Epithelial cell of proximal tubule (primary cell): ENCODE measurements around the gene DENND2A. TPM values are rescaled to one million over a fixed set of nuclear protein-coding genes. Genes with fewer than 3 reads are reported as not detected.

ENCODE experiments used
- DNase-seq: peaks from one replicate; pipeline ENCODE4 v3.0.0-alpha.2; 2011; ENCODE audit warnings: low read depth
- H3K4me3 ChIP-seq: 2 replicates; pipeline ENCODE4 v1.5.1; 2011; ENCODE audit warnings: low read depth, mild to moderate bottlenecking, low read length
- total RNA-seq: library from RNA; depleted of rRNA; stranded (reverse); fragments of >200 nt; gene quantifications from 2 replicates; pipeline ENCODE4 v1.2.3, GENCODE V29; 2015
- TF ChIP-seq, protein P1 (sequence below): conservative IDR thresholded peaks from 2 replicates; pipeline ENCODE4 v1.5.1; 2012; ENCODE audit warnings: low read depth, mild to moderate bottlenecking, low read length

Gene DENND2A
- total RNA-seq, 1 donor from 2014 or later, result 27.6 TPM

DNA sequence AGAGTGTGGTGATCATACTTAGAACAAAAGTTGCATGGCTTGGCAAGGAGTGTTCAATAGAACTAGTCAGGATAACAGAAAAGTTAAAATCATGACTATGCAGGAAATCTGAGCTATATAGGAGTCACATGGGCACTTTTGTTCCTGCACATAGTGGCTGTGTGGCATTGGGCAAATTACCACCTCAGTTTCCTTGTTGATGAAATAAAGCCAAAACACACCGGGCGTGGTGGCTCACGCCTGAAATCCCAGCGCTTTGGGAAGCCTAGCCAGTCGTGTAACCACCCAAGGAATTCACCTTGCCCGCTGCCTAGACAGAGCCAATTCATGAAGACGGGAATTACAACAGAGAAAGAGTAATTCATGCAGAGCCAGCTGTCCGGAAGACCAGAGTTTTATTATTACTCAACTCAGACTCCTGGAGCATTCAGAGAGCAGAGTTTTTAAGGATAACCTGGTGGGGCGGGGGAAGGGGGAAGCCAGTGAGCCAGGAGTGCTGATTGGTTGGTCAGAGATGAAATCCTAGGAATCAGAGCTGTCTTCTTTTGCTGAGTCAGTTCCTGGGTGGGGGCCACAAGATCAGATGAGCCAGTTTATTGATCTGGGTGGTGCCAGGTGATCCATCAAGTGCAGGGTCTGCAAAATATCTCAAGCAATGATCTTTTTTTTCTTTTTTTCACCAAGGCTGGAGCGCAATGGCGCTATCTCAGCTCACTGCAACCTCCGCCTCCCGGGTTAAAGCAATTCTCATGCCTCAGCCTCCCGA, 154.9 kb downstream of the DENND2A start:
- TF ChIP-seq, protein P1, sequence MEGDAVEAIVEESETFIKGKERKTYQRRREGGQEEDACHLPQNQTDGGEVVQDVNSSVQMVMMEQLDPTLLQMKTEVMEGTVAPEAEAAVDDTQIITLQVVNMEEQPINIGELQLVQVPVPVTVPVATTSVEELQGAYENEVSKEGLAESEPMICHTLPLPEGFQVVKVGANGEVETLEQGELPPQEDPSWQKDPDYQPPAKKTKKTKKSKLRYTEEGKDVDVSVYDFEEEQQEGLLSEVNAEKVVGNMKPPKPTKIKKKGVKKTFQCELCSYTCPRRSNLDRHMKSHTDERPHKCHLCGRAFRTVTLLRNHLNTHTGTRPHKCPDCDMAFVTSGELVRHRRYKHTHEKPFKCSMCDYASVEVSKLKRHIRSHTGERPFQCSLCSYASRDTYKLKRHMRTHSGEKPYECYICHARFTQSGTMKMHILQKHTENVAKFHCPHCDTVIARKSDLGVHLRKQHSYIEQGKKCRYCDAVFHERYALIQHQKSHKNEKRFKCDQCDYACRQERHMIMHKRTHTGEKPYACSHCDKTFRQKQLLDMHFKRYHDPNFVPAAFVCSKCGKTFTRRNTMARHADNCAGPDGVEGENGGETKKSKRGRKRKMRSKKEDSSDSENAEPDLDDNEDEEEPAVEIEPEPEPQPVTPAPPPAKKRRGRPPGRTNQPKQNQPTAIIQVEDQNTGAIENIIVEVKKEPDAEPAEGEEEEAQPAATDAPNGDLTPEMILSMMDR, result no peak
- DNase-seq, result peak; percentile 65
- no peak overlapping the region for H3K4me3 ChIP-seq

GRCh38 chr7:140484951-140485499, 155.6 kb downstream of the DENND2A start:
- TF ChIP-seq, protein P1, result no peak
- DNase-seq, result no peak
- no peak overlapping the region for H3K4me3 ChIP-seq

DNA sequence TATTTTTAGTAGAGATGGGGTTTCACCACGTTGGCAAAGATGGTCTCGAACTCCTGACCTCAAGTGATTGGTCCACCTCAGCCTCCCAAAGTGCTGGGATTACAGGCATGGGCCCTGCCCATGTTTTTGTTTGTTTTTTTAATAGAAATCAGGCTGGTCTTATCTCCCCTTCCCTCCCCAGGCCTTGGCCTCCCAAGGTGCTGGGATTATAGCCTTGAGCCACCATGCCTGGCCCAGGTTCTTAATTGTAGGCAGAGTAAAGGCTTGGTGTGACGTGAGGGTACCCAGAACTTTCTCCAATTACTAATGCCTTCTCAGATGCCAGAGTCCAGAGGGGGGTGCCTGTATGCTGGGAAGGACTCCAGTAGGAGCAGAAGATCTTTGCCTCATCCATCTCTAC, 156.1 kb downstream of the DENND2A start:
- TF ChIP-seq, protein P1, result no peak
- no peak overlapping the region for H3K4me3 ChIP-seq
- no peak for DNase-seq

GRCh38 chr7:140479739-140480084, 160.9 kb downstream of the DENND2A start:
- no peak for DNase-seq
- H3K4me3 ChIP-seq, result peak overlapping the region; percentile 83
- TF ChIP-seq, protein P1, result no peak

DNA sequence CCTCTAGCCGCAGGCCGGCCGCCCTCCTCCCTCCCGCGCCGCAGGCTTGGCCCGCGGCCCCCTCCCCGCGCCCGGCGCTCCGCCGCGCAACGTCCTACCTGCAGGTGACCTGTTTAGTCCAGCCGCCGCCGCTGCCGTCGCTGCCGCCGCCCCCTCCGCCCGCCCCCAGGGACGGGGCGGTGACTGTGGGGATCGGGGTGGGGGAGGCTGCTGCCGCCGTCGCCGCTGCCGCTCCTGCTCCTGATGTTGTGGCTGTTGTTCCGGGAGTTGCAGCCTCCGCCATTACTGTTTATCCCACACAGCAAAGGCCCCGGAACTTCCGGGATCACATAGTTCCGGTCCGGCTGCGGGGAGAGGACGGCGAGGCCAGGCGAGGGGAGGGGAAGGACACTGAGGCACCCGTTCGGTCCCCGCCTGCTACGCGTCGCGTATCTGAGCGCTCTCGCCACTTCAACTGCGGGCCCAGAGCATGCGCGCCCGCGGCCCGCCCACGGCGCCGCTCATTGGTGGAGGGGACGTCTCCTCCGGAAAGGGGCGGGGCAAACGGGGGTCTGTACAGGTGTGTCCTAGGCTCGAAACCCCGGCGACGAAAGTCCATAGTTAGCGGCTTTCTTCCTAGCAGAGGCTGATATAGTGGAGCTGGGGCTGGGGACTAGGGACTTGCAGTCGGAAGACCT, 161.4 kb downstream of the DENND2A start, which contains the start of gene MKRN1:
Gene MKRN1, minus strand, starts transcription at position 444 of the 677 bp plus-strand sequence. Its CDS starts 161 bp downstream, at position 283.
- H3K4me3 ChIP-seq, result peak within 1 kb of the TSS; percentile 83
- TF ChIP-seq, protein P1, result no peak
- no peak for DNase-seq

DNA sequence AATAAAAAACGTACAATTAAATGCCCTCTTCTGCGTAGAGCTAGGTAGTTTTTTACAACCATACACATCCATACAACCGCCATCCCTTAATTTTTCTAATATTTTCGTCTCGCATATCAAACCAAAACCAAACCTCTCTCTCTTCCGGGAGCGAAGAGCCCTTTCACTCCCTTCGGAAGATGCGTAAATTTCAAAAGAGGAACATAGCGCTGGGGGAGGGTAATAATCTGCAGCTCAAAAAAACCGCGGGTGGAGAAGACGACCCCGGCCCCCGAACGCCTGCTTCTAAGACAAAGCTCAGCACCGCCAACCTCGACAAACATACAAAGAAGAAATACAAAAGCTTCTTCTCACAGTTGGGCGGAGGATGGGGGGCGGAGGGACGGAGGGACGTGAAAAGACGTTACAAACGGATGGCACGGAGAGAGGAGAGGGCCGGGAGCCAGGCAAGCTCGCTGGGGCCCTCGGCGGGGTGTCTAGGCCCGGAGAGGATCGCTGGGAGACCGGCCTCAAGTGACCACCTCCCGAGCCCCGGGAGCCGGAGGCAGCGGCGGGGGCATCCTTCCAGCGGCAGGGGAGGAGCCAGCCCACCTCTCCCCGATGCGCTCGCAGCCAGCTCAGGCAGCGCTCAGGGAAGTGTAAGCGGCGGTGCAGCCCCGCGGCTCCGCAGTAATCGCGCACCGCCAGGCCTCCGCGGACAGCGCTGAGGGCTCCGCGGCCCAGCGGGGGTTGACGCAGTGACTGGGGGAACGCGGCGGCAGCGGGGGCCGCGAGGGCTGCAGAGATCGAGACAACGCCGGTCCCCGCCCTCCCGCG, 162.2 kb downstream of the DENND2A start:
- DNase-seq, result no peak
- TF ChIP-seq, protein P1, result no peak
- H3K4me3 ChIP-seq, result peak overlapping the region; percentile 83
